Keratinocyte (primary cell): ENCODE data around the gene SCRN1. TPM values are rescaled to one million over a fixed set of nuclear protein-coding genes. Genes with fewer than 3 reads are reported as not detected.

Experiments
- DNase-seq: peaks from one replicate; pipeline ENCODE4 v3.0.0-alpha.2; 2011; ENCODE audit warnings: low read depth, missing footprints, low spot score
- FAIRE-seq: peaks from 2 replicates; lab custom pipeline; 2011; peaks lifted over from hg19 to GRCh38; lab: Jason Lieb, UNC
- H2AFZ ChIP-seq: 2 replicates; pipeline ENCODE4 v1.6.0; 2012; ENCODE audit warnings: low read length, control low read depth, inconsistent platforms; ENCODE audit not compliant: control insufficient read depth
- H3K27ac ChIP-seq: 2 replicates; pipeline ENCODE4 v1.5.1; 2011; ENCODE audit warnings: low read length; ENCODE audit not compliant: control insufficient read depth, insufficient read depth
- H3K27me3 ChIP-seq: 3 replicates; pipeline ENCODE4 v1.6.0; 2011; ENCODE audit warnings: low read length; ENCODE audit not compliant: control insufficient read depth, insufficient read depth; ENCODE audit errors: extremely low read depth
- H3K36me3 ChIP-seq, 2 experiments: 2 replicates in 1 of 2; 3 replicates in 1 of 2; pipeline ENCODE4 v1.5.1; 2011; ENCODE audit warnings: low read length in 2 of 2, mild to moderate bottlenecking in 1 of 2; ENCODE audit not compliant: control insufficient read depth in 2 of 2, insufficient read depth in 2 of 2; ENCODE audit errors: extremely low read depth in 1 of 2
- H3K4me1 ChIP-seq: 3 replicates; pipeline ENCODE4 v1.5.1; 2011; ENCODE audit warnings: low read length; ENCODE audit not compliant: control insufficient read depth, insufficient read depth; ENCODE audit errors: extremely low read depth
- H3K4me2 ChIP-seq: 3 replicates; pipeline ENCODE4 v1.6.0; 2011; ENCODE audit warnings: low read depth, low read length; ENCODE audit not compliant: control insufficient read depth, insufficient read depth; ENCODE audit errors: extremely low read depth
- H3K4me3 ChIP-seq, 3 experiments: fragments of 200-600 bp in 1 of 3; sonication (generic) in 1 of 3; 2 replicates in 2 of 3; 3 replicates in 1 of 3; pipeline ENCODE4 v1.5.1; 2011 to 2016; ENCODE audit warnings: low read length in 3 of 3, mild to moderate bottlenecking in 3 of 3, control low read depth in 2 of 3, inconsistent platforms in 1 of 3, low read depth in 1 of 3, mixed read lengths in 1 of 3, mixed run types in 1 of 3, moderate library complexity in 1 of 3; ENCODE audit not compliant: control insufficient read depth in 2 of 3, insufficient read depth in 2 of 3; ENCODE audit errors: extremely low read depth in 1 of 3
- H3K79me2 ChIP-seq: 2 replicates; pipeline ENCODE4 v1.6.0; 2012; ENCODE audit warnings: low read length; ENCODE audit not compliant: control insufficient read depth, insufficient read depth
- H3K9ac ChIP-seq: 3 replicates; pipeline ENCODE4 v1.6.0; 2011; ENCODE audit warnings: low read length; ENCODE audit not compliant: control insufficient read depth, insufficient read depth; ENCODE audit errors: extremely low read depth
- H3K9me1 ChIP-seq: 3 replicates; pipeline ENCODE4 v1.6.0; 2011; ENCODE audit warnings: low read length; ENCODE audit not compliant: control insufficient read depth, insufficient read depth; ENCODE audit errors: extremely low read depth
- H3K9me3 ChIP-seq: 2 replicates; pipeline ENCODE4 v1.5.1; 2012; ENCODE audit warnings: low read depth, low read length; ENCODE audit not compliant: control insufficient read depth
- H4K20me1 ChIP-seq: 3 replicates; pipeline ENCODE4 v1.6.0; 2011; ENCODE audit warnings: low read length; ENCODE audit not compliant: control insufficient read depth, insufficient read depth; ENCODE audit errors: extremely low read depth
- CTCF ChIP-seq, 3 experiments: IDR thresholded peaks in 1 of 3; conservative IDR thresholded peaks in 1 of 3; optimal IDR thresholded peaks in 1 of 3; 2 replicates in 2 of 3; 3 replicates in 1 of 3; pipeline versions ENCODE3 to v1.5.1; 2011; ENCODE audit warnings: low read length in 3 of 3, mild to moderate bottlenecking in 3 of 3, moderate library complexity in 2 of 3, control low read depth in 1 of 3, inconsistent platforms in 1 of 3; ENCODE audit not compliant: insufficient read depth in 2 of 3; ENCODE audit errors: extremely low read depth in 1 of 3
- EZH2 ChIP-seq: IDR thresholded peaks from one replicate; pipeline ENCODE4 v1.6.1; 2012; ENCODE audit warnings: inconsistent platforms, mild to moderate bottlenecking, low read length, moderate library complexity
- dilution Hi-C: fragments of 300-500 bp; cut with MboI; formaldehyde crosslinking; loops from one replicate; pipeline ENCODE4 v1.7.0; 2020; ENCODE audit warnings: low sequenced_read_pairs; ENCODE audit not compliant: extremely low pct_ligation_motif_present
- polyA plus RNA-seq, 5 experiments: library from polyadenylated mRNA; depleted of rRNA in 3 of 5; stranded (reverse) in 3 of 5; stranded (forward) in 1 of 5; unstranded in 1 of 5; fragments of >200 nt; gene quantifications; 1 replicate in 1 of 5; 2 replicates in 3 of 5; 3 replicates in 1 of 5; pipeline versions ENCODE4 v1.2.1 to v1.2.3, GENCODE V29; 2011 to 2012; ENCODE audit warnings: missing spikeins in 2 of 5, low read depth in 1 of 5, low replicate concordance in 1 of 5

Gene SCRN1
- polyA plus RNA-seq, 1 donor (not counting 4 experiments of a cell fraction or from before 2014, with no cell fraction given): 52.3 TPM

- TF ChIP-seq EZH2 (no peak), CTCF (optimal IDR thresholded peaks at IDR 0.05 in 1 of 3, IDR thresholded peaks at IDR 0.05 in 1 of 3, conservative IDR thresholded peaks at IDR 0.05 in 1 of 3; ENCODE audit: extremely low read depth in 1 of 3, insufficient read depth in 2 of 3, low read length in 3 of 3) (no peak)
- no peaks in the 10 kb centered on the region for H3K9me3 ChIP-seq
- H3K27me3 ChIP-seq: no peaks in the 10 kb centered on the region
- H3K4me2 ChIP-seq: peak overlapping the region; percentile 79
- H3K79me2 ChIP-seq: no peaks in the 10 kb centered on the region
- dilution Hi-C loops: no loop called here
- FAIRE-seq: no peak
- H3K4me1 ChIP-seq: peaks cover 5% of the 10 kb centered on the region
- no peak overlapping the region for H3K27ac ChIP-seq
- DNase-seq: no peak
- no peaks in the 10 kb centered on the region for H4K20me1 ChIP-seq
- H2AFZ ChIP-seq: peak overlapping the region; percentile 35
- H3K9ac ChIP-seq: peak overlapping the region; percentile 22
- H3K4me3 ChIP-seq: peak overlapping the region in 2 of 3 experiments; percentile 21 to 49
- no peaks in the 10 kb centered on the region for H3K9me1 ChIP-seq
- H3K36me3 ChIP-seq: no peaks in the 10 kb centered on the region
Observed at GRCh38 chr7:29883462-29884398, 105.9 kb downstream of the SCRN1 start.

GRCh38 chr7:29882481-29882880, 107.1 kb downstream of the SCRN1 start:
- dilution Hi-C loops: no loop called here
- no peak for FAIRE-seq
- no peak overlapping the region for H3K27ac ChIP-seq
- H4K20me1 ChIP-seq: no peaks in the 10 kb centered on the region
- H3K9me3 ChIP-seq: no peaks in the 10 kb centered on the region
- no peaks in the 10 kb centered on the region for H3K36me3 ChIP-seq
- no peak overlapping the region for H3K4me3 ChIP-seq
- H3K9ac ChIP-seq: no peak overlapping the region
- no peak overlapping the region for H2AFZ ChIP-seq
- H3K4me1 ChIP-seq: peaks cover 5% of the 10 kb centered on the region
- no peaks in the 10 kb centered on the region for H3K79me2 ChIP-seq
- no peaks in the 10 kb centered on the region for H3K9me1 ChIP-seq
- no peak for DNase-seq
- no peak for TF ChIP-seq CTCF (optimal IDR thresholded peaks at IDR 0.05 in 1 of 3, IDR thresholded peaks at IDR 0.05 in 1 of 3, conservative IDR thresholded peaks at IDR 0.05 in 1 of 3; ENCODE audit: extremely low read depth in 1 of 3, insufficient read depth in 2 of 3, low read length in 3 of 3)
- no peak for TF ChIP-seq EZH2
- H3K27me3 ChIP-seq: no peaks in the 10 kb centered on the region
- no peak overlapping the region for H3K4me2 ChIP-seq
